Prostate gland (tissue), 2 donors: ENCODE results near the gene RAB35. TPM values are rescaled to one million over a fixed set of nuclear protein-coding genes. Genes with fewer than 3 reads are reported as not detected.
A peak's percentile ranks its signal among the peaks of the same experiment; 100 is the strongest.

Experiments
- DNase-seq: peaks from one replicate; pipeline ENCODE4 v3.0.0-alpha.2; 2019; ENCODE audit warnings: low spot score
- H3K27ac ChIP-seq, 2 donors: fragments of 200-600 bp; sonication (generic); 2 replicates each; pipeline ENCODE4 v1.5.1; 2017 to 2019
- H3K27me3 ChIP-seq: fragments of 200-600 bp; sonication (generic); replicated peaks from 2 replicates; pipeline ENCODE4 v1.5.1; 2019; ENCODE audit not compliant: insufficient read depth
- H3K36me3 ChIP-seq, 2 donors: fragments of 200-600 bp; sonication (generic); 1 replicate in 1 of 2; 2 replicates in 1 of 2; pipeline versions ENCODE4 v1.5.1 to v1.8.1; 2017 to 2019
- H3K4me1 ChIP-seq: fragments of 200-600 bp; sonication (generic); replicated peaks from 2 replicates; pipeline ENCODE4 v1.5.1; 2019
- H3K4me3 ChIP-seq, 2 donors: fragments of 200-600 bp; sonication (generic); 2 replicates each; pipeline ENCODE4 v1.5.1; 2017 to 2019
- H3K9me3 ChIP-seq: fragments of 200-600 bp; sonication (generic); 2 replicates; pipeline ENCODE4 v1.5.1; 2017
- CTCF ChIP-seq, 4 experiments: fragments of 200-600 bp in 2 of 4; fragments of 450-650 bp in 2 of 4; sonication (generic) in 2 of 4; IDR thresholded peaks; 1 replicate in 3 of 4; 2 replicates in 1 of 4; pipeline ENCODE4 v1.5.1; 2016 to 2019; ENCODE audit warnings: antibody characterized with exemption in 4 of 4, mild to moderate bottlenecking in 2 of 4, moderate library complexity in 2 of 4
- POLR2A ChIP-seq: fragments of 450-650 bp; IDR thresholded peaks from one replicate; pipeline ENCODE4 v1.6.1; 2016; ENCODE audit warnings: antibody characterized with exemption, mild to moderate bottlenecking
- POLR2AphosphoS5 ChIP-seq: sonication (generic); formaldehyde crosslinking; IDR thresholded peaks from one replicate; pipeline ENCODE4 v1.6.1; 2017; ENCODE audit warnings: antibody characterized with exemption
- WGBS: methylation state at CpG from one replicate; pipeline ENCODE4 v1.1.5; 2018; 5-methylcytosine and 5-hydroxymethylcytosine counted together
- intact Hi-C: fragments of 100-400 bp; cut with DNase I; formaldehyde crosslinking; loops from one replicate; pipeline ENCODE4 v1.14.2; 2022
- total RNA-seq, 2 donors: library from RNA; depleted of rRNA; stranded (reverse); fragments of >200 nt; gene quantifications; one replicate each; pipeline ENCODE4 v1.1.0, GENCODE V29; 2016

RAB35 gene
- total RNA-seq, 2 donors from 2014 or later, result 26.6 to 41.1 TPM

- no peak for DNase-seq
These were observed 15.4 kb downstream of the RAB35 start for GRCh38 chr12:120101182-120101581.

GRCh38 chr12:120100630-120101029 lies 15.9 kb downstream of the RAB35 start:
- H3K27ac ChIP-seq, result peak overlapping the region; percentile 26 to 42
- H3K27me3 ChIP-seq, result no peaks in the 10 kb centered on the region
- peak; percentile 29 for DNase-seq
- peaks cover 17% of the 10 kb centered on the region for H3K4me1 ChIP-seq
- H3K4me3 ChIP-seq, result no peak overlapping the region
- peaks cover 0 to 18% of the 10 kb centered on the region in 2 donors for H3K36me3 ChIP-seq
- WGBS, result 41% methylated on average over 18 of the region's 21 CpGs
- intact Hi-C loops, result no loop called here
- no peaks in the 10 kb centered on the region for H3K9me3 ChIP-seq
- TF ChIP-seq CTCF (IDR thresholded peaks at IDR 0.05), result no peak
- TF ChIP-seq POLR2AphosphoS5, result no peak
- TF ChIP-seq POLR2A, result no peak

More at GRCh38 chr12:120101182-120101581, 15.4 kb downstream of the RAB35 start:
- peaks cover 17% of the 10 kb centered on the region for H3K4me1 ChIP-seq
- H3K27ac ChIP-seq, result peak overlapping the region; percentile 26 to 42
- TF ChIP-seq POLR2AphosphoS5 (no peak), POLR2A (no peak), CTCF (IDR thresholded peaks at IDR 0.05) (no peak)
- H3K9me3 ChIP-seq, result no peaks in the 10 kb centered on the region
- intact Hi-C loops, result no loop called here
- H3K36me3 ChIP-seq, result peaks cover 0 to 17% of the 10 kb centered on the region in 2 donors
- H3K27me3 ChIP-seq, result no peaks in the 10 kb centered on the region
- no peak overlapping the region for H3K4me3 ChIP-seq
- WGBS, result 52% methylated on average over 11 of the region's 11 CpGs

GRCh38 chr12:120099738-120100137 lies 16.8 kb downstream of the RAB35 start:
- Histone ChIP-seq H3K27ac (no peak overlapping the region), H3K36me3 (peaks cover 0 to 18% of the 10 kb centered on the region in 2 donors)
- WGBS, result 92% methylated on average over 11 of the region's 11 CpGs

GRCh38 chr12:120098756-120099470 lies 17.6 kb downstream of the RAB35 start:
- intact Hi-C loops, result no loop called here
- DNase-seq, result no peak
- H3K36me3 ChIP-seq, result peaks cover 0 to 18% of the 10 kb centered on the region in 2 donors
- H3K9me3 ChIP-seq, result no peaks in the 10 kb centered on the region
- H3K4me3 ChIP-seq, result no peak overlapping the region
- no peak for TF ChIP-seq POLR2AphosphoS5
- no peak overlapping the region for H3K27ac ChIP-seq
- H3K4me1 ChIP-seq, result peaks cover 17% of the 10 kb centered on the region
- H3K27me3 ChIP-seq, result no peaks in the 10 kb centered on the region
- WGBS, result 91% methylated on average over 36 of the region's 36 CpGs

More at GRCh38 chr12:120099738-120100137, 16.8 kb downstream of the RAB35 start:
- no peak for DNase-seq
- intact Hi-C loops, result no loop called here
- Histone ChIP-seq H3K27me3 (no peaks in the 10 kb centered on the region), H3K9me3 (no peaks in the 10 kb centered on the region), H3K4me1 (peaks cover 17% of the 10 kb centered on the region), H3K4me3 (no peak overlapping the region)
- TF ChIP-seq POLR2A, result no peak
- no peak for TF ChIP-seq POLR2AphosphoS5

- Histone ChIP-seq H3K27me3 (no peaks in the 10 kb centered on the region), H3K9me3 (no peaks in the 10 kb centered on the region), H3K4me1 (peaks cover 12% of the 10 kb centered on the region), H3K4me3 (no peak overlapping the region), H3K27ac (no peak overlapping the region), H3K36me3 (peaks cover 0 to 10% of the 10 kb centered on the region in 2 donors)
- DNase-seq, result no peak
- intact Hi-C loops, result no loop called here
- 92% methylated on average over 34 of the region's 34 CpGs for WGBS
- TF ChIP-seq POLR2AphosphoS5 (no peak), POLR2A (no peak), CTCF (IDR thresholded peaks at IDR 0.05) (no peak)
These were observed 19.8 kb downstream of the RAB35 start for GRCh38 chr12:120096671-120097202.
